Upper lobe of right lung (tissue), 1 donor: Measurements from ENCODE around the gene CCDC27. TPM values are rescaled to one million over a fixed set of nuclear protein-coding genes. Genes with fewer than 3 reads are reported as not detected.

ENCODE experiments used
- ATAC-seq: fragments of 200-7000 bp; cut with Tn5 transposase; one replicate; pipeline ENCODE4 v1.9.1; 2020; ENCODE audit warnings: mild to moderate bottlenecking, moderate library complexity
- DNase-seq: peaks from one replicate; pipeline ENCODE4 v3.0.0-alpha.2; 2020
- H3K27ac ChIP-seq: fragments of 200-600 bp; one replicate; pipeline ENCODE4 v1.8.0; 2022
- H3K27me3 ChIP-seq: fragments of 200-600 bp; one replicate; pipeline ENCODE4 v1.8.0; 2022; ENCODE audit warnings: mild to moderate bottlenecking
- H3K36me3 ChIP-seq: fragments of 200-600 bp; one replicate; pipeline ENCODE4 v1.8.0; 2022
- H3K4me1 ChIP-seq: fragments of 200-600 bp; one replicate; pipeline ENCODE4 v1.8.0; 2022
- H3K4me3 ChIP-seq: fragments of 200-600 bp; one replicate; pipeline ENCODE4 v1.8.0; 2022; ENCODE audit warnings: mild to moderate bottlenecking
- H3K9me3 ChIP-seq: fragments of 200-600 bp; one replicate; pipeline ENCODE4 v1.8.0; 2022
- CTCF ChIP-seq: fragments of 200-600 bp; IDR thresholded peaks from one replicate; pipeline ENCODE4 v1.8.0; 2022; ENCODE audit warnings: antibody characterized with exemption
- intact Hi-C: fragments of 100-400 bp; cut with DNase I; formaldehyde crosslinking; loops from one replicate; pipeline ENCODE4 v1.11.0; 2022
- total RNA-seq: library from RNA; stranded (reverse); fragmentation: NEBNext Ultra II Directional; extraction: Animal tissue kit (Norgen Biotek cat#: 25700); gene quantifications from one replicate; pipeline ENCODE4 v1.2.1, GENCODE V29; 2021
- donor health status: DM: no; HTN: yes; CAD: no; lungs with severe emphysema.

The CCDC27 gene
- total RNA-seq, 1 donor from 2014 or later: not detected

- intact Hi-C loops: no loop called here
- ATAC-seq: no peak
- no peaks in the 10 kb centered on the region for H3K9me3 ChIP-seq
- no peak overlapping the region for H3K27ac ChIP-seq
- H3K36me3 ChIP-seq: peaks cover 56% of the 10 kb centered on the region
- no peak overlapping the region for H3K4me3 ChIP-seq
- no peak for DNase-seq
- TF ChIP-seq CTCF: no peak
- no peaks in the 10 kb centered on the region for H3K27me3 ChIP-seq
- H3K4me1 ChIP-seq: peaks cover 5% of the 10 kb centered on the region
Observed at GRCh38 chr1:3779265-3779911, 27.1 kb downstream of the CCDC27 start.

- H3K27ac ChIP-seq: no peak overlapping the region
- H3K4me1 ChIP-seq: peaks cover 5% of the 10 kb centered on the region
- ATAC-seq: no peak
- no peaks in the 10 kb centered on the region for H3K9me3 ChIP-seq
- no peak overlapping the region for H3K4me3 ChIP-seq
- intact Hi-C loops: no loop called here
- no peak for DNase-seq
- no peaks in the 10 kb centered on the region for H3K27me3 ChIP-seq
- no peak for TF ChIP-seq CTCF
- peaks cover 62% of the 10 kb centered on the region for H3K36me3 ChIP-seq
Observed at GRCh38 chr1:3779912-3780416, 27.7 kb downstream of the CCDC27 start.

- Histone ChIP-seq H3K27me3 (no peaks in the 10 kb centered on the region), H3K27ac (no peak overlapping the region), H3K4me3 (no peak overlapping the region), H3K36me3 (peaks cover 71% of the 10 kb centered on the region), H3K4me1 (peaks cover 3% of the 10 kb centered on the region), H3K9me3 (no peaks in the 10 kb centered on the region)
- DNase-seq (no peak), ATAC-seq (no peak)
- intact Hi-C loops: no loop called here
- TF ChIP-seq CTCF: no peak
Observed at GRCh38 chr1:3780901-3781300, 28.7 kb downstream of the CCDC27 start.

GRCh38 chr1:3783651-3784474 lies 31.6 kb downstream of the CCDC27 start:
- H3K4me3 ChIP-seq: no peak overlapping the region
- H3K4me1 ChIP-seq: no peaks in the 10 kb centered on the region
- ATAC-seq: no peak
- no peaks in the 10 kb centered on the region for H3K27me3 ChIP-seq
- H3K9me3 ChIP-seq: no peaks in the 10 kb centered on the region
- peaks cover 89% of the 10 kb centered on the region for H3K36me3 ChIP-seq
- DNase-seq: no peak
- intact Hi-C loops: no loop called here
- no peak overlapping the region for H3K27ac ChIP-seq
- no peak for TF ChIP-seq CTCF

GRCh38 chr1:3785045-3785444 lies 32.8 kb downstream of the CCDC27 start:
- Histone ChIP-seq H3K4me3 (no peak overlapping the region), H3K4me1 (no peaks in the 10 kb centered on the region), H3K27ac (no peak overlapping the region), H3K36me3 (peaks cover 77% of the 10 kb centered on the region), H3K9me3 (no peaks in the 10 kb centered on the region), H3K27me3 (no peaks in the 10 kb centered on the region)
- intact Hi-C loops: no loop called here
- DNase-seq (no peak), ATAC-seq (no peak)
- no peak for TF ChIP-seq CTCF
